GM12878 (cell line): Measurements from ENCODE around the gene BTBD3. TPM values are rescaled to one million over a fixed set of nuclear protein-coding genes. Genes with fewer than 3 reads are reported as not detected.

Experiments
- ATAC-seq: fragments of 200-7000 bp; cut with Tn5 transposase; 3 replicates; pipeline ENCODE4 v1.9.1; 2020; ENCODE audit warnings: mild to moderate bottlenecking, moderate library complexity
- BruUV-seq: library from RNA; stranded (reverse); fragments of 400-500 nt; replicated peaks from 2 replicates; lab custom pipeline; 2021; lab: Mats Ljungman, UMichigan
- CTCF ChIA-PET: fragments of 300-600 bp; sonication (Branson Sonifier 250); formaldehyde crosslinking; extraction: SDS; loops from one replicate; lab custom pipeline; 2021; ENCODE audit warnings: inconsistent platforms; lab: Yijun Ruan, JAX
- POLR2A ChIA-PET: fragments of 350-600 bp; formaldehyde crosslinking; extraction: SDS; loops from one replicate; lab custom pipeline; 2021; ENCODE audit warnings: inconsistent platforms; lab: Charles Lee
- RAD21 ChIA-PET: fragments of 300-600 bp; sonication (Branson Sonifier 250); formaldehyde crosslinking; loops from one replicate; lab custom pipeline; 2023; ENCODE audit warnings: antibody characterized with exemption; ENCODE audit not compliant: unreplicated experiment; lab: Charles Lee
- SMC1A ChIA-PET: fragments of 300-600 bp; sonication (Branson Sonifier 250); formaldehyde crosslinking; loops from one replicate; lab custom pipeline; 2023; ENCODE audit not compliant: unreplicated experiment, uncharacterized antibody; lab: Charles Lee
- DNase-seq: peaks from one replicate; pipeline ENCODE4 v3.0.0-alpha.2; 2011; ENCODE audit warnings: low read depth, low spot score
- FAIRE-seq: peaks from 3 replicates; lab custom pipeline; 2011; peaks lifted over from hg19 to GRCh38; lab: Jason Lieb, UNC
- H2AFZ ChIP-seq: 2 replicates; pipeline ENCODE4 v1.6.0; 2011; ENCODE audit warnings: low read depth, low read length, control low read depth; ENCODE audit not compliant: control insufficient read depth
- H3K27ac ChIP-seq: 2 replicates; pipeline ENCODE4 v1.5.1; 2011; ENCODE audit warnings: control low read depth; ENCODE audit not compliant: control insufficient read depth, insufficient read depth
- H3K27me3 ChIP-seq, 2 experiments: replicated peaks in 1 of 2; 2 replicates each; pipeline versions ENCODE4 v1.6.0 to v1.6.1; 2011; ENCODE audit warnings: low read length in 1 of 2; ENCODE audit not compliant: control insufficient read depth in 2 of 2, insufficient read depth in 2 of 2
- H3K36me3 ChIP-seq, 2 experiments: 2 replicates each; pipeline ENCODE4 v1.5.1; 2011; ENCODE audit warnings: low read length in 1 of 2; ENCODE audit not compliant: control insufficient read depth in 2 of 2, insufficient read depth in 2 of 2
- H3K4me1 ChIP-seq: 2 replicates; pipeline ENCODE4 v1.6.1; 2011; ENCODE audit warnings: mild to moderate bottlenecking, low read length, moderate library complexity, mixed read lengths; ENCODE audit not compliant: control insufficient read depth, insufficient read depth
- H3K4me2 ChIP-seq: 2 replicates; pipeline ENCODE4 v1.6.0; 2011; ENCODE audit warnings: control low read depth; ENCODE audit not compliant: control insufficient read depth, insufficient read depth
- H3K4me3 ChIP-seq: fragments of 200-600 bp; sonication (generic); 2 replicates; pipeline ENCODE4 v1.5.1; 2016
- H3K79me2 ChIP-seq: 2 replicates; pipeline ENCODE4 v1.6.0; 2011; ENCODE audit warnings: low read length; ENCODE audit not compliant: control insufficient read depth, insufficient read depth
- H3K9ac ChIP-seq: 2 replicates; pipeline ENCODE4 v1.8.0; 2011; ENCODE audit warnings: low read length, control low read depth, mixed read lengths; ENCODE audit not compliant: control insufficient read depth, insufficient read depth
- H3K9me3 ChIP-seq: replicated peaks from 3 replicates; pipeline ENCODE4 v1.5.1; 2011; ENCODE audit warnings: mild to moderate bottlenecking, low read length; ENCODE audit not compliant: control insufficient read depth, insufficient read depth
- H4K20me1 ChIP-seq: 2 replicates; pipeline ENCODE4 v1.6.0; 2011; ENCODE audit not compliant: control insufficient read depth, insufficient read depth
- CBX3 ChIP-seq: fragments of 200-600 bp; sonication (generic); IDR thresholded peaks from 2 replicates; pipeline ENCODE4 v1.6.1; 2016; ENCODE audit warnings: low read depth, borderline replicate concordance
- ETV6 ChIP-seq, 2 experiments: fragments of 450-650 bp in 1 of 2; IDR thresholded peaks in 1 of 2; conservative IDR thresholded peaks in 1 of 2; 2 replicates each; pipeline ENCODE4 v1.6.1; 2014; ENCODE audit warnings: antibody characterized with exemption in 1 of 2, borderline replicate concordance in 1 of 2, low read depth in 1 of 2, mild to moderate bottlenecking in 1 of 2, moderate library complexity in 1 of 2
- HDGF ChIP-seq: fragments of 450-650 bp; IDR thresholded peaks from 2 replicates; pipeline ENCODE4 v1.6.1; 2016; ENCODE audit warnings: antibody characterized with exemption
- JUNB ChIP-seq: IDR thresholded peaks from 2 replicates; pipeline ENCODE4 v1.6.1; 2016; ENCODE audit warnings: antibody characterized with exemption, mild to moderate bottlenecking
- MXI1 ChIP-seq: fragments of 150-350 bp; IDR thresholded peaks from 2 replicates; pipeline ENCODE4 v1.6.1; 2011; ENCODE audit warnings: low read depth, mild to moderate bottlenecking, inconsistent platforms, low read length, improper control_type of control experiment
- NFXL1 ChIP-seq: fragments of 450-650 bp; IDR thresholded peaks from 2 replicates; pipeline ENCODE4 v1.6.1; 2017; ENCODE audit warnings: antibody characterized with exemption, mild to moderate bottlenecking, borderline replicate concordance
- PAX5 ChIP-seq: IDR thresholded peaks from 2 replicates; pipeline ENCODE4 v1.6.1; 2011; ENCODE audit warnings: low read depth, low read length, borderline replicate concordance
- PAX8 ChIP-seq: fragments of 450-650 bp; IDR thresholded peaks from 2 replicates; pipeline ENCODE4 v1.6.1; 2017; ENCODE audit warnings: mild to moderate bottlenecking, moderate library complexity
- POLR2AphosphoS2 ChIP-seq: IDR thresholded peaks from 2 replicates; pipeline ENCODE4 v1.6.1; 2011; ENCODE audit warnings: low read depth, mild to moderate bottlenecking, low read length, improper control_type of control experiment, moderate library complexity
- SREBF1 ChIP-seq: IDR thresholded peaks from 2 replicates; pipeline ENCODE4 v1.6.1; 2012; ENCODE audit warnings: mild to moderate bottlenecking, low read length
- SUPT20H ChIP-seq: IDR thresholded peaks from 2 replicates; pipeline ENCODE4 v1.6.1; 2011; ENCODE audit warnings: low read depth, mild to moderate bottlenecking, low read length, moderate library complexity, borderline replicate concordance; ENCODE audit not compliant: control insufficient read depth
- YBX1 ChIP-seq: fragments of 450-650 bp; IDR thresholded peaks from 2 replicates; pipeline ENCODE4 v1.6.1; 2016; ENCODE audit warnings: antibody characterized with exemption
- ZNF217 ChIP-seq: fragments of 450-650 bp; IDR thresholded peaks from 2 replicates; pipeline ENCODE4 v1.6.1; 2017; ENCODE audit warnings: antibody characterized with exemption, mild to moderate bottlenecking
- ZNF384 ChIP-seq: IDR thresholded peaks from 2 replicates; pipeline ENCODE4 v1.6.1; 2012; ENCODE audit warnings: low read depth, mild to moderate bottlenecking, low read length, improper control_type of control experiment, borderline replicate concordance
- WGBS: methylation state at CpG from one replicate; pipeline ENCODE4 v1.1.6; 2016; ENCODE audit warnings: low lambda C conversion rate; ENCODE audit not compliant: insufficient replicate concordance, insufficient coverage; ENCODE audit errors: missing lambda C conversion rate; 5-methylcytosine and 5-hydroxymethylcytosine counted together
- in situ Hi-C: fragments of 300-500 bp; cut with MboI; formaldehyde crosslinking; loops from 9 replicates; pipeline ENCODE4 v1.14.3; 2018; ENCODE audit warnings: mixed read lengths
- intact Hi-C: fragments of 100-400 bp; cut with micrococcal nuclease; formaldehyde crosslinking; loops from one replicate; pipeline ENCODE4 v1.14.2; 2022; ENCODE audit not compliant: unreplicated experiment
- polyA plus RNA-seq, 11 experiments: library from polyadenylated mRNA; depleted of rRNA in 4 of 11; unstranded in 6 of 11; stranded (reverse) in 5 of 11; fragments of >200 nt; fragmentation: Nextera tagmentation in 4 of 11; fragmentation: Illumina TruSeq in 1 of 11; extraction: Ambion mirVana in 4 of 11; extraction: Trizol in 1 of 11; gene quantifications; 1 replicate in 1 of 11; 2 replicates in 10 of 11; pipeline versions ENCODE4 v1.2.1 to v1.2.3, GENCODE V29; 2011 to 2016; ENCODE audit warnings: inconsistent platforms in 2 of 11, missing spikeins in 2 of 11, low read depth in 1 of 11
- total RNA-seq, 4 experiments: library from RNA; depleted of rRNA in 3 of 4; stranded (reverse); fragments of >200 nt in 3 of 4; fragmentation: Illumina TruSeq in 1 of 4; extraction: Trizol in 1 of 4; gene quantifications; 2 replicates each; pipeline versions ENCODE4 v1.2.1 to v1.2.3, GENCODE V29; 2013 to 2021
- TF ChIP-seq, protein P1 (sequence below): fragments of 450-650 bp; IDR thresholded peaks from 2 replicates; pipeline ENCODE4 v1.6.1; 2017; ENCODE audit warnings: borderline replicate concordance
- TF ChIP-seq, protein P2 (sequence below): fragments of 450-650 bp; formaldehyde crosslinking; IDR thresholded peaks from 2 replicates; pipeline ENCODE4 v1.5.0; 2022; ENCODE audit warnings: mild to moderate bottlenecking, missing genetic modification characterization
- TF ChIP-seq, protein P3 (sequence below): IDR thresholded peaks from 2 replicates; pipeline ENCODE4 v1.6.1; 2011; ENCODE audit warnings: borderline replicate concordance, low read depth, mild to moderate bottlenecking, moderate library complexity, mixed read lengths, low read length; ENCODE audit not compliant: insufficient read depth; ENCODE audit errors: extremely low read length

BTBD3 gene
- total and polyA plus RNA-seq, 10 of the 15 experiments (the other 5 are each of a cell fraction or from before 2014, with no cell fraction given), result 0.02 to 12.8 (median 0.23) TPM

DNA sequence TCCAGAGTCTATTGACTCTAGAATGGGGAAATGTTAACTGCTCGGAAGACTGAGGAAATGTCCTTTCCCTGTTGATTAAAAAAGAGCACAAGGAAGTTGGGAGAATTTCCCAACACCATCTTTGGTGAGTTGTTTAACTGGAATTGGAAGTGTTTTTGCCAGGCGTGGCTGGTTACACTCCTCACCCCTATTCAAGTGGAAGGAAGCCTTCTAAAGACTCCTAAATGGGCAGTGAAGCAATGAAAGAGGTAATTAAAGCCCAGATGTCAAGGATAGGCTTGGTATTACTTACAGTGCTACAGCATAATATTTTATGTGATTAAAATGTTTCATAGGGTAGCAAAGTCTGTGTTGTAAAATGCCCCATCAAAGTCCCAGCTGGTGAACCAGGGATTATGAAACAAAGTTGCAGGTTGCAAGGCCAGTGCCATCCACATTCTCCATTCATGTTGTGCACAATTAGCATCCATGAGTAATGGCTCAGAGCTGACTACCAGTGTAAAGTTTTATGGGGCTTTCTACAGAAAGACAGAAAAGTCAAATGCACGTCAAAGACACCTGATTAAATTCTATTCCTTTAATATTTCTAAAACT lies 52.6 kb downstream of the BTBD3 start:
- Histone ChIP-seq H3K9me3 (no peaks in the 10 kb centered on the region), H3K4me2 (no peak overlapping the region), H3K27ac (no peak overlapping the region), H3K4me3 (no peak overlapping the region), H3K27me3 (no peaks in the 10 kb centered on the region), H4K20me1 (no peaks in the 10 kb centered on the region), H3K4me1 (no peaks in the 10 kb centered on the region), H3K36me3 (no peaks in the 10 kb centered on the region), H3K79me2 (no peaks in the 10 kb centered on the region), H3K9ac (no peak overlapping the region), H2AFZ (no peak overlapping the region)
- ChIA-PET POLR2A (no interaction called here), CTCF (no interaction called here), RAD21 (no interaction called here), SMC1A (interaction anchor here (1.2 kb wide), 1 partner anchor 34 kb away, joined by 3 read pairs; no protein-coding TSS in a partner anchor)
- no TSS peak for BruUV-seq
- WGBS, result 13% methylated on average over 3 of the region's 3 CpGs
- TF ChIP-seq, protein P1, sequence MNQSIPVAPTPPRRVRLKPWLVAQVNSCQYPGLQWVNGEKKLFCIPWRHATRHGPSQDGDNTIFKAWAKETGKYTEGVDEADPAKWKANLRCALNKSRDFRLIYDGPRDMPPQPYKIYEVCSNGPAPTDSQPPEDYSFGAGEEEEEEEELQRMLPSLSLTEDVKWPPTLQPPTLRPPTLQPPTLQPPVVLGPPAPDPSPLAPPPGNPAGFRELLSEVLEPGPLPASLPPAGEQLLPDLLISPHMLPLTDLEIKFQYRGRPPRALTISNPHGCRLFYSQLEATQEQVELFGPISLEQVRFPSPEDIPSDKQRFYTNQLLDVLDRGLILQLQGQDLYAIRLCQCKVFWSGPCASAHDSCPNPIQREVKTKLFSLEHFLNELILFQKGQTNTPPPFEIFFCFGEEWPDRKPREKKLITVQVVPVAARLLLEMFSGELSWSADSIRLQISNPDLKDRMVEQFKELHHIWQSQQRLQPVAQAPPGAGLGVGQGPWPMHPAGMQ, result no peak
- TF ChIP-seq, protein P2, sequence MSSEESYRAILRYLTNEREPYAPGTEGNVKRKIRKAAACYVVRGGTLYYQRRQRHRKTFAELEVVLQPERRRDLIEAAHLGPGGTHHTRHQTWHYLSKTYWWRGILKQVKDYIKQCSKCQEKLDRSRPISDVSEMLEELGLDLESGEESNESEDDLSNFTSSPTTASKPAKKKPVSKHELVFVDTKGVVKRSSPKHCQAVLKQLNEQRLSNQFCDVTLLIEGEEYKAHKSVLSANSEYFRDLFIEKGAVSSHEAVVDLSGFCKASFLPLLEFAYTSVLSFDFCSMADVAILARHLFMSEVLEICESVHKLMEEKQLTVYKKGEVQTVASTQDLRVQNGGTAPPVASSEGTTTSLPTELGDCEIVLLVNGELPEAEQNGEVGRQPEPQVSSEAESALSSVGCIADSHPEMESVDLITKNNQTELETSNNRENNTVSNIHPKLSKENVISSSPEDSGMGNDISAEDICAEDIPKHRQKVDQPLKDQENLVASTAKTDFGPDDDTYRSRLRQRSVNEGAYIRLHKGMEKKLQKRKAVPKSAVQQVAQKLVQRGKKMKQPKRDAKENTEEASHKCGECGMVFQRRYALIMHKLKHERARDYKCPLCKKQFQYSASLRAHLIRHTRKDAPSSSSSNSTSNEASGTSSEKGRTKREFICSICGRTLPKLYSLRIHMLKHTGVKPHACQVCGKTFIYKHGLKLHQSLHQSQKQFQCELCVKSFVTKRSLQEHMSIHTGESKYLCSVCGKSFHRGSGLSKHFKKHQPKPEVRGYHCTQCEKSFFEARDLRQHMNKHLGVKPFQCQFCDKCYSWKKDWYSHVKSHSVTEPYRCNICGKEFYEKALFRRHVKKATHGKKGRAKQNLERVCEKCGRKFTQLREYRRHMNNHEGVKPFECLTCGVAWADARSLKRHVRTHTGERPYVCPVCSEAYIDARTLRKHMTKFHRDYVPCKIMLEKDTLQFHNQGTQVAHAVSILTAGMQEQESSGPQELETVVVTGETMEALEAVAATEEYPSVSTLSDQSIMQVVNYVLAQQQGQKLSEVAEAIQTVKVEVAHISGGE (CRISPR knock-in tag), result no peak
- TF ChIP-seq HDGF, result no peak
- TF ChIP-seq PAX8, result no peak
- no peak for TF ChIP-seq CBX3
- no peak for TF ChIP-seq YBX1
- TF ChIP-seq JUNB, result no peak
- no peak for TF ChIP-seq SUPT20H
- TF ChIP-seq MXI1, result no peak
- TF ChIP-seq ZNF217, result no peak
- TF ChIP-seq ZNF384, result no peak
- TF ChIP-seq, protein P3, sequence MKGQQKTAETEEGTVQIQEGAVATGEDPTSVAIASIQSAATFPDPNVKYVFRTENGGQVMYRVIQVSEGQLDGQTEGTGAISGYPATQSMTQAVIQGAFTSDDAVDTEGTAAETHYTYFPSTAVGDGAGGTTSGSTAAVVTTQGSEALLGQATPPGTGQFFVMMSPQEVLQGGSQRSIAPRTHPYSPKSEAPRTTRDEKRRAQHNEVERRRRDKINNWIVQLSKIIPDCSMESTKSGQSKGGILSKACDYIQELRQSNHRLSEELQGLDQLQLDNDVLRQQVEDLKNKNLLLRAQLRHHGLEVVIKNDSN, result no peak
- no peak for TF ChIP-seq PAX5
- TF ChIP-seq POLR2AphosphoS2, result no peak
- TF ChIP-seq NFXL1, result no peak
- TF ChIP-seq SREBF1, result no peak
- TF ChIP-seq ETV6 (conservative IDR thresholded peaks at IDR 0.05 in 1 of 2, IDR thresholded peaks at IDR 0.05 in 1 of 2; ENCODE audit: borderline replicate concordance in 1 of 2, low read depth in 1 of 2), result no peak
- DNase-seq, result no peak
- no peak for FAIRE-seq
- in situ Hi-C loops, result no loop called here
- intact Hi-C loops, result no loop called here
- no peak for ATAC-seq
